Endodermal cell (in vitro differentiated cells): ENCODE results near the gene IHH. TPM values are rescaled to one million over a fixed set of nuclear protein-coding genes. Genes with fewer than 3 reads are reported as not detected.

Source experiments
- DNase-seq: peaks from one replicate; pipeline ENCODE4 v3.0.0-alpha.2; 2017
- H3K27ac ChIP-seq: 2 replicates; pipeline ENCODE4 v1.5.1; 2013; ENCODE audit warnings: mild to moderate bottlenecking, low read depth, low read length, moderate library complexity
- H3K27me3 ChIP-seq: 2 replicates; pipeline ENCODE4 v1.6.1; 2013; ENCODE audit warnings: mild to moderate bottlenecking, low read length, moderate library complexity; ENCODE audit not compliant: insufficient read depth, control insufficient read depth, poor library complexity, severe bottlenecking
- H3K36me3 ChIP-seq: 2 replicates; pipeline ENCODE4 v1.7.0; 2013; ENCODE audit warnings: mild to moderate bottlenecking, low read length, moderate library complexity; ENCODE audit not compliant: control insufficient read depth, insufficient read depth
- H3K4me1 ChIP-seq: one replicate; pipeline ENCODE4 v1.7.0; 2013; ENCODE audit warnings: low read length; ENCODE audit not compliant: control insufficient read depth, insufficient read depth
- H3K4me3 ChIP-seq: 2 replicates; pipeline ENCODE4 v1.5.1; 2013; ENCODE audit warnings: mild to moderate bottlenecking, low read length, moderate library complexity
- H3K9ac ChIP-seq: 2 replicates; pipeline ENCODE4 v1.6.1; 2013; ENCODE audit warnings: mild to moderate bottlenecking, low read length, moderate library complexity; ENCODE audit not compliant: poor library complexity, severe bottlenecking; ENCODE audit errors: extremely low read depth
- H3K9me3 ChIP-seq: 2 replicates; pipeline ENCODE4 v1.6.1; 2013; ENCODE audit warnings: mild to moderate bottlenecking, low read length, moderate library complexity; ENCODE audit not compliant: control insufficient read depth
- H3K27ac Mint-ChIP-seq: 2 replicates; pipeline ENCODE4 v1.8.0; 2020; ENCODE audit warnings: mixed read lengths
- H3K27me3 Mint-ChIP-seq: 2 replicates; pipeline ENCODE4 v1.8.0; 2021; ENCODE audit warnings: mild to moderate bottlenecking, mixed read lengths; ENCODE audit not compliant: insufficient read depth
- H3K36me3 Mint-ChIP-seq: 2 replicates; pipeline ENCODE4 v1.8.0; 2020; ENCODE audit warnings: low read depth, mixed read lengths
- H3K4me1 Mint-ChIP-seq: 2 replicates; pipeline ENCODE4 v1.8.0; 2020; ENCODE audit warnings: mixed read lengths
- H3K4me3 Mint-ChIP-seq: 2 replicates; pipeline ENCODE4 v1.8.0; 2020; ENCODE audit warnings: mild to moderate bottlenecking, moderate library complexity, mixed read lengths
- H3K9me3 Mint-ChIP-seq: 2 replicates; pipeline ENCODE4 v1.8.0; 2020; ENCODE audit warnings: mild to moderate bottlenecking, mixed read lengths
- WGBS, 2 experiments: methylation state at CpG; one replicate each; pipeline versions ENCODE4 v1.1.5 to v1.1.7; 2013; ENCODE audit warnings: missing lambda C conversion rate in 2 of 2, mixed read lengths in 1 of 2; ENCODE audit not compliant: insufficient coverage in 1 of 2, insufficient read length in 1 of 2; 5-methylcytosine and 5-hydroxymethylcytosine counted together
- total RNA-seq, 2 donors: library from RNA; stranded (reverse); fragmentation: NEBNext Ultra II Directional in 1 of 2; extraction: Animal tissue kit (Norgen Biotek cat#: 25700) in 1 of 2; gene quantifications; 2 replicates in 1 of 2; 3 replicates in 1 of 2; pipeline ENCODE4 v1.2.1, GENCODE V29; 2021
- TF ChIP-seq, protein P1 (sequence below): fragments of 200-600 bp; sonication (generic); conservative IDR thresholded peaks from 2 replicates; pipeline ENCODE4 v1.5.0; 2021; ENCODE audit warnings: antibody characterized with exemption, mild to moderate bottlenecking

The IHH gene
- total RNA-seq, 2 donors from 2014 or later, result 2.1 to 10.3 TPM

GRCh38 chr2:219106251-219106650, 45.5 kb upstream of the IHH start:
- Mint-ChIP-seq H3K27me3 (peaks cover 4% of the 10 kb centered on the region), H3K27ac (no peak overlapping the region), H3K4me1 (peaks cover 14% of the 10 kb centered on the region), H3K4me3 (no peak overlapping the region), H3K9me3 (no peaks in the 10 kb centered on the region), H3K36me3 (peaks cover 2% of the 10 kb centered on the region)
- no peak overlapping the region for H3K27ac ChIP-seq
- DNase-seq, result no peak
- no peaks in the 10 kb centered on the region for H3K4me1 ChIP-seq
- no peaks in the 10 kb centered on the region for H3K27me3 ChIP-seq
- WGBS, 2 experiments, result 82 to 87% methylated on average over 3 of the region's 3 CpGs
- no peaks in the 10 kb centered on the region for H3K9me3 ChIP-seq
- H3K36me3 ChIP-seq, result no peaks in the 10 kb centered on the region
- H3K9ac ChIP-seq, result no peak overlapping the region
- TF ChIP-seq, protein P1, sequence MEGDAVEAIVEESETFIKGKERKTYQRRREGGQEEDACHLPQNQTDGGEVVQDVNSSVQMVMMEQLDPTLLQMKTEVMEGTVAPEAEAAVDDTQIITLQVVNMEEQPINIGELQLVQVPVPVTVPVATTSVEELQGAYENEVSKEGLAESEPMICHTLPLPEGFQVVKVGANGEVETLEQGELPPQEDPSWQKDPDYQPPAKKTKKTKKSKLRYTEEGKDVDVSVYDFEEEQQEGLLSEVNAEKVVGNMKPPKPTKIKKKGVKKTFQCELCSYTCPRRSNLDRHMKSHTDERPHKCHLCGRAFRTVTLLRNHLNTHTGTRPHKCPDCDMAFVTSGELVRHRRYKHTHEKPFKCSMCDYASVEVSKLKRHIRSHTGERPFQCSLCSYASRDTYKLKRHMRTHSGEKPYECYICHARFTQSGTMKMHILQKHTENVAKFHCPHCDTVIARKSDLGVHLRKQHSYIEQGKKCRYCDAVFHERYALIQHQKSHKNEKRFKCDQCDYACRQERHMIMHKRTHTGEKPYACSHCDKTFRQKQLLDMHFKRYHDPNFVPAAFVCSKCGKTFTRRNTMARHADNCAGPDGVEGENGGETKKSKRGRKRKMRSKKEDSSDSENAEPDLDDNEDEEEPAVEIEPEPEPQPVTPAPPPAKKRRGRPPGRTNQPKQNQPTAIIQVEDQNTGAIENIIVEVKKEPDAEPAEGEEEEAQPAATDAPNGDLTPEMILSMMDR, result no peak
- H3K4me3 ChIP-seq, result no peak overlapping the region

- Histone ChIP-seq H3K9me3 (no peaks in the 10 kb centered on the region), H3K4me1 (no peaks in the 10 kb centered on the region), H3K36me3 (no peaks in the 10 kb centered on the region), H3K27me3 (no peaks in the 10 kb centered on the region), H3K27ac (no peak overlapping the region), H3K4me3 (no peak overlapping the region), H3K9ac (no peak overlapping the region)
- 53 to 86% methylated on average over 2 to 3 of the region's 4 CpGs for WGBS, 2 experiments
- TF ChIP-seq, protein P1, result peak; percentile 91
- Mint-ChIP-seq H3K36me3 (peaks cover 2% of the 10 kb centered on the region), H3K27me3 (peaks cover 4% of the 10 kb centered on the region), H3K4me1 (peaks cover 5% of the 10 kb centered on the region), H3K9me3 (no peaks in the 10 kb centered on the region), H3K27ac (no peak overlapping the region), H3K4me3 (no peak overlapping the region)
- DNase-seq, result peak; percentile 78
Observed at GRCh38 chr2:219104107-219105035, 43.6 kb upstream of the IHH start.

- Mint-ChIP-seq H3K4me1 (peaks cover 3% of the 10 kb centered on the region), H3K9me3 (no peaks in the 10 kb centered on the region), H3K27me3 (peaks cover 2% of the 10 kb centered on the region), H3K4me3 (no peak overlapping the region), H3K27ac (no peak overlapping the region), H3K36me3 (peaks cover 2% of the 10 kb centered on the region)
- Histone ChIP-seq H3K27me3 (no peaks in the 10 kb centered on the region), H3K4me3 (no peak overlapping the region), H3K36me3 (no peaks in the 10 kb centered on the region), H3K9ac (no peak overlapping the region), H3K9me3 (no peaks in the 10 kb centered on the region), H3K27ac (no peak overlapping the region), H3K4me1 (no peaks in the 10 kb centered on the region)
- TF ChIP-seq, protein P1, result no peak
- DNase-seq, result no peak
- WGBS, 2 experiments, result 88 to 100% methylated on average over 1 of the region's 1 CpG
Observed at GRCh38 chr2:219099329-219099728, 38.6 kb upstream of the IHH start.
